ENCODE data around the gene PHF20. TPM values are rescaled to one million over a fixed set of nuclear protein-coding genes. Genes with fewer than 3 reads are reported as not detected.
"Not testable (repeated sequence)": the region's sequence is repeated elsewhere in the genome, so short reads cannot be mapped to it uniquely, and the experiment has no call there.

The PHF20 gene
- polyA plus RNA-seq (2013, experiment 1 of 2): 40.4 TPM
- polyA plus RNA-seq (2013, experiment 2 of 2): 40.5 TPM

DNA sequence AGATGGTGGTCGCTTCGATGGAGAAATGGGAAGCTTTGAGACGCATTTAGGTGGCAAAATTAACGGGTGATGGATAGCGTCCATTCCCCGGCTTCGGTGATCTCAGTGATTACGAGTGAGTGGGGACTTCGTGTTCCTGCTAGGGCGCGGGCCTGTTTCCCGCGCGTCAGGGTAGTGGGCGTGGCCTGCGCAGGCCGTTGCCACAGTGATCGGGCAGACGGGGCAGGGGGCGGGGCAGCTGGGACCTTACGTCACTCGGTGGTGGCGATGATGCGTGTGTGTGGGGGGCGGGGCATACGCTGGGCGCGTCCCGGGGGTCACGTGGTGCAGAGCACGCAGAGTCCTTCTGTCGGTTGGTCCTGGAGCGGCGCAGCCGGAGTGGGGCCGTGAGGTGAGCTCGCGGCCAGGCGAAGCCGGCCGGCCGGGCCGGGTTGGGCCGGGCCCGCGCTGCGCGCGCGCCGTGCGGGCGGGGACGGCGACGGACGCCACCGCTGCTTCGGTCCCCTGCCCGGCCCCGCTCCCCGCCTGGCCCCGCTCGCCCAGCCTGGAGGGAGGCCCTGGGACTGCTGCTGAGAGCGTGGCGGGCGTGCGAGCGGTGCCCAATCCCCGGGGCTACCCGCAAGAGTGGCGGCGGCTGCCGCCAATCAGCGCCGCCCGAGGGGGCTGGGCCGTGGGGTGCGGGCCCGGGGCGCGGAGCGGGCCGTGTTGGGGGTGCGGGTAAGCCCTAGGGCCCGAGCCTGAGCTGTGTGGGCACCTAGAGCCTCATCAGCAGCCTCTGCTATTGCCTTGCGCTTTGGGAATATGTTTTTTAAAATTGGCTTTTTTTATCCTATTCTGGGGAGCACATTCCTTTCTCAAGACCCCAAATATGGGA lies at the start of gene PHF20:
TSS of gene PHF20 (plus strand) at position 327 of the 874 bp plus-strand sequence. CDS start 29,508 bp downstream, outside the sequence.
- H3K4ac ChIP-seq (ENCODE audit: low read length): no peak within 1 kb of the TSS
- H3K4me2 ChIP-seq (ENCODE audit: insufficient read depth, low read length, poor library complexity, severe bottlenecking): peak within 1 kb of the TSS; percentile 52
- peaks cover 2% of the 10 kb centered on the region for H3K79me1 ChIP-seq (ENCODE audit: low read depth, low read length)
- peaks cover 0 to 7% of the 10 kb centered on the region in 2 donors for H3K9me3 ChIP-seq (replicated peaks in 1 of 2; ENCODE audit: control insufficient read depth in 2 of 2, insufficient read depth in 1 of 2, low read depth in 1 of 2, low read length in 2 of 2)
- no peak within 1 kb of the TSS for H2BK15ac ChIP-seq (ENCODE audit: low read length)
- H2BK12ac ChIP-seq (ENCODE audit: low read length): no peak within 1 kb of the TSS
- no peak within 1 kb of the TSS for H4K91ac ChIP-seq (ENCODE audit: low read depth, low read length, poor library complexity)
- no CpG with 5 or more reads among the region's 87 CpGs for WGBS, 2 donors (ENCODE audit: extremely low coverage in 2 of 2, insufficient read length in 2 of 2, insufficient replicate concordance in 1 of 2)
- peaks cover 13 to 25% of the 10 kb centered on the region in 2 donors for H3K4me1 ChIP-seq (ENCODE audit: control insufficient read depth in 2 of 2, insufficient read depth in 1 of 2, low read depth in 1 of 2, low read length in 2 of 2)
- H2AK5ac ChIP-seq (ENCODE audit: low read depth, low read length): no peak within 1 kb of the TSS
- no peak within 1 kb of the TSS for H3K14ac ChIP-seq (ENCODE audit: low read length)
- H3K36me3 ChIP-seq (replicated peaks in 1 of 2; ENCODE audit: control insufficient read depth in 2 of 2, insufficient read depth in 2 of 2, low read length in 2 of 2): peaks cover 2 to 35% of the 10 kb centered on the region in 2 donors
- H2BK5ac ChIP-seq (ENCODE audit: low read length): no peak within 1 kb of the TSS
- H2BK120ac ChIP-seq (ENCODE audit: low read depth, low read length): no peak within 1 kb of the TSS
- H3K23ac ChIP-seq (ENCODE audit: low read depth, low read length, poor library complexity): peak within 1 kb of the TSS; percentile 46
- H3K27me3 ChIP-seq (ENCODE audit: control insufficient read depth in 3 of 3, insufficient read depth in 3 of 3, low read depth in 1 of 3, low read length in 3 of 3): no peaks in the 10 kb centered on the region
- DNase-seq (ENCODE audit: low spot score): peak; percentile 91
- no peak within 1 kb of the TSS for H4K8ac ChIP-seq (ENCODE audit: low read depth, low read length)
- H3K4me3 ChIP-seq (ENCODE audit: low read length in 2 of 2): peak within 1 kb of the TSS; percentile 88 to 91
- peak within 1 kb of the TSS; percentile 71 for H3K9ac ChIP-seq (ENCODE audit: low read depth, low read length, poor library complexity)
- peak within 1 kb of the TSS; percentile 70 for H2AFZ ChIP-seq (ENCODE audit: low read length)
- H3K18ac ChIP-seq (ENCODE audit: low read length): peak within 1 kb of the TSS; percentile 61
- peak within 1 kb of the TSS; percentile 65 for H3K27ac ChIP-seq (replicated peaks; ENCODE audit: low read length)

DNA sequence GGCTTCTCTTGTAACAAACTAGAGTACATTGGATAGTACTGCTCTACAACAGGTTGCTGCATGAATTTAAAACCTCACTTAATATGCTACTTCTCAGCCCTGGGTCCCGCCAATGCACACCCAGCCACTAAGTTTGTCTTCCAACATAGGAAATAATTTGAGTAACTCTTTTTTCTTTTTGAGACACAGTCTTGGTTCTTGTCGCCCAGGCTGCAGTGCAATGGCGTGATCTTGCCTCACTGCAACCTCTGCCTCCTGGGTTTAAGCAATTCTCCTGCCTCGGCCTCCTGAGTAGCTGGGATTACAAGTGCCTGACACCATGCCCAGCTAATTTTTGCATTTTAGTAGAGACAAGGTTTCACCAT lies 48.6 kb upstream of the PHF20 start:
- H3K23ac ChIP-seq (ENCODE audit: low read depth, low read length, poor library complexity): not testable (repeated sequence)

DNA sequence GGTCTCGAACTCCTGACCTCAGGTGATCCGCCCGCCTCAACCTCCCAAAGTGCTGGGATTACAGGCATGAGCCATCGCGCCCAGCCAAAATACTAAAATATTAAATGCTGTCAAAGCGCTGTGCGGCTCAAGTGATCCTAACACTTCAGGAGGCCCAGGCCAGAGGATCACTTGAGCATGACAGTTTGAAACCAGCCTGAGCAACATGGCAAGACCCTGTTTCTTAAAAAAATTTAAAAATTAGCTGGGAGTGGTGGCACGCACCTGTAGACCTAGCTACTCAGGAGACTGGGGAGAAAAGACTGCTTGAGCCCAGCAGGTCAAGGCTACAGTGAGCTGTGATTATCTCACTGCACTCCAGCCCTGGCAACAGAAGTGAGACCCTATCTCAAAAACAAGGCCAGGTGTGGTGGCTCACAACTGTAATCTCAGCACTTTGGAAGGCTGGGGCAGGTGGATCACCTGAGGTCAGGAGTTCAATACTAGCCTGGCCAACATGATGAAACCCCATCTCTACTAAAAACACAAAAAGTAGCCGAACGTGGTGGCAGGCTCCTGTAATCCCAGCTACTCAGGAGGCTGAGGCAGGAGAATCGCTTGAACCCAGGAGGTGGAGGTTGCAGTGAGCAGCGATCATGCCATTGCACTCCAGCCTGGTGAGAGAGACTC lies 48.0 kb upstream of the PHF20 start:
- H3K18ac ChIP-seq (ENCODE audit: low read length); H2BK5ac ChIP-seq (ENCODE audit: low read length); H2BK12ac ChIP-seq (ENCODE audit: low read length); H2BK15ac ChIP-seq (ENCODE audit: low read length); H3K27ac ChIP-seq (replicated peaks; ENCODE audit: low read length); H4K91ac ChIP-seq (ENCODE audit: low read depth, low read length, poor library complexity); H3K9me3 ChIP-seq (replicated peaks in 1 of 2; ENCODE audit: control insufficient read depth in 2 of 2, insufficient read depth in 1 of 2, low read depth in 1 of 2, low read length in 2 of 2); H3K4ac ChIP-seq (ENCODE audit: low read length); H2BK120ac ChIP-seq (ENCODE audit: low read depth, low read length); H2AFZ ChIP-seq (ENCODE audit: low read length); H4K8ac ChIP-seq (ENCODE audit: low read depth, low read length); H3K4me1 ChIP-seq (ENCODE audit: control insufficient read depth in 2 of 2, insufficient read depth in 1 of 2, low read depth in 1 of 2, low read length in 2 of 2); H2AK5ac ChIP-seq (ENCODE audit: low read depth, low read length); H3K14ac ChIP-seq (ENCODE audit: low read length); H3K9ac ChIP-seq (ENCODE audit: low read depth, low read length, poor library complexity); H3K4me2 ChIP-seq (ENCODE audit: insufficient read depth, low read length, poor library complexity, severe bottlenecking); H3K23ac ChIP-seq (ENCODE audit: low read depth, low read length, poor library complexity); H3K27me3 ChIP-seq (ENCODE audit: control insufficient read depth in 3 of 3, insufficient read depth in 3 of 3, low read depth in 1 of 3, low read length in 3 of 3); H3K4me3 ChIP-seq (ENCODE audit: low read length in 2 of 2); DNase-seq (ENCODE audit: low spot score); H3K79me1 ChIP-seq (ENCODE audit: low read depth, low read length): not testable (repeated sequence)
- WGBS, 2 donors (ENCODE audit: extremely low coverage in 2 of 2, insufficient read length in 2 of 2, insufficient replicate concordance in 1 of 2): no CpG with 5 or more reads among the region's 12 CpGs
- peaks cover 60 to 97% of the 10 kb centered on the region in 2 donors for H3K36me3 ChIP-seq (replicated peaks in 1 of 2; ENCODE audit: control insufficient read depth in 2 of 2, insufficient read depth in 2 of 2, low read length in 2 of 2)

More for the DNA sequence above, 48.6 kb upstream of the PHF20 start:
- not testable (repeated sequence) for H3K4me3 ChIP-seq (ENCODE audit: low read length in 2 of 2); H3K14ac ChIP-seq (ENCODE audit: low read length); H3K27me3 ChIP-seq (ENCODE audit: control insufficient read depth in 3 of 3, insufficient read depth in 3 of 3, low read depth in 1 of 3, low read length in 3 of 3); H2BK12ac ChIP-seq (ENCODE audit: low read length); H2AK5ac ChIP-seq (ENCODE audit: low read depth, low read length); H3K27ac ChIP-seq (replicated peaks; ENCODE audit: low read length); H4K8ac ChIP-seq (ENCODE audit: low read depth, low read length); H2BK5ac ChIP-seq (ENCODE audit: low read length); H4K91ac ChIP-seq (ENCODE audit: low read depth, low read length, poor library complexity); H2BK15ac ChIP-seq (ENCODE audit: low read length); H3K4ac ChIP-seq (ENCODE audit: low read length); H2BK120ac ChIP-seq (ENCODE audit: low read depth, low read length); H3K9ac ChIP-seq (ENCODE audit: low read depth, low read length, poor library complexity); H3K4me1 ChIP-seq (ENCODE audit: control insufficient read depth in 2 of 2, insufficient read depth in 1 of 2, low read depth in 1 of 2, low read length in 2 of 2); H2AFZ ChIP-seq (ENCODE audit: low read length); H3K18ac ChIP-seq (ENCODE audit: low read length); H3K9me3 ChIP-seq (replicated peaks in 1 of 2; ENCODE audit: control insufficient read depth in 2 of 2, insufficient read depth in 1 of 2, low read depth in 1 of 2, low read length in 2 of 2); H3K4me2 ChIP-seq (ENCODE audit: insufficient read depth, low read length, poor library complexity, severe bottlenecking); H3K79me1 ChIP-seq (ENCODE audit: low read depth, low read length); DNase-seq (ENCODE audit: low spot score)
- WGBS, 2 donors (ENCODE audit: extremely low coverage in 2 of 2, insufficient read length in 2 of 2, insufficient replicate concordance in 1 of 2): no CpG with 5 or more reads among the region's 4 CpGs
- H3K36me3 ChIP-seq (replicated peaks in 1 of 2; ENCODE audit: control insufficient read depth in 2 of 2, insufficient read depth in 2 of 2, low read length in 2 of 2): peaks cover 60 to 97% of the 10 kb centered on the region in 2 donors

Measured in neuronal stem cell (in vitro differentiated cells).